HL-60 (cell line): ENCODE results near the gene CASP4.

ENCODE experiments used
- GABPA ChIP-seq: IDR thresholded peaks from 2 replicates; pipeline ENCODE4 v1.6.1; 2012; ENCODE audit warnings: low read depth
- TF ChIP-seq, protein P1 (sequence below): IDR thresholded peaks from one replicate; pipeline ENCODE4 v1.5.1; 2011; ENCODE audit warnings: low read length, control low read depth, inconsistent platforms; ENCODE audit not compliant: insufficient read depth

DNA sequence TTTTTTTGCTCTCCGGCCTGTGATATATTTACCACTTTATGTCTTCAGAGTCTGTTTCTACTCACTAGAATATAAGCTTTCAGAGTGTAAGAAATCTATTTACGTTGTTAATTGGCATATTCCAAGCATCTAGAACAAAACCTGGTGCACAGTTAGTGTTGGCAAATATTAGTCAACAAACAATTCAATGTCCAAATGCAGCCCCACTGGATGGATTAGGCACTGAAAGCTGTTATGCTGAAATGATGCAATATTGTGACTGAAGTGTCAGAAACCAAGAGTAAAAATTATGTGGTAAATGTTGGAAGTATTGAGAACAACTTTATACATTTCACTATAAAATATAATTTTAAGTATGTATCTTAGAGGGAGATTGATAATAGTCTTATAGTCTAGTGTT is 24.8 kb downstream of the CASP4 start:
- TF ChIP-seq, protein P1, sequence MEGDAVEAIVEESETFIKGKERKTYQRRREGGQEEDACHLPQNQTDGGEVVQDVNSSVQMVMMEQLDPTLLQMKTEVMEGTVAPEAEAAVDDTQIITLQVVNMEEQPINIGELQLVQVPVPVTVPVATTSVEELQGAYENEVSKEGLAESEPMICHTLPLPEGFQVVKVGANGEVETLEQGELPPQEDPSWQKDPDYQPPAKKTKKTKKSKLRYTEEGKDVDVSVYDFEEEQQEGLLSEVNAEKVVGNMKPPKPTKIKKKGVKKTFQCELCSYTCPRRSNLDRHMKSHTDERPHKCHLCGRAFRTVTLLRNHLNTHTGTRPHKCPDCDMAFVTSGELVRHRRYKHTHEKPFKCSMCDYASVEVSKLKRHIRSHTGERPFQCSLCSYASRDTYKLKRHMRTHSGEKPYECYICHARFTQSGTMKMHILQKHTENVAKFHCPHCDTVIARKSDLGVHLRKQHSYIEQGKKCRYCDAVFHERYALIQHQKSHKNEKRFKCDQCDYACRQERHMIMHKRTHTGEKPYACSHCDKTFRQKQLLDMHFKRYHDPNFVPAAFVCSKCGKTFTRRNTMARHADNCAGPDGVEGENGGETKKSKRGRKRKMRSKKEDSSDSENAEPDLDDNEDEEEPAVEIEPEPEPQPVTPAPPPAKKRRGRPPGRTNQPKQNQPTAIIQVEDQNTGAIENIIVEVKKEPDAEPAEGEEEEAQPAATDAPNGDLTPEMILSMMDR: no peak
- no peak for TF ChIP-seq GABPA
